ENCODE measurements around the gene HCAR1.
A peak's percentile ranks its signal among the peaks of the same experiment; 100 is the strongest.

HCAR1 gene

GRCh38 chr12:122747224-122748135, 16.8 kb upstream of the HCAR1 start:
- Histone ChIP-seq H3K4me1 (ENCODE audit: control insufficient read depth in 2 of 2, insufficient read depth in 1 of 2, low read depth in 1 of 2, low read length in 2 of 2) (peaks cover 0 to 3% of the 10 kb centered on the region in 2 donors), H4K91ac (ENCODE audit: low read depth, low read length, poor library complexity) (no peak overlapping the region), H3K4me2 (ENCODE audit: insufficient read depth, low read length, poor library complexity, severe bottlenecking) (no peak overlapping the region), H2AFZ (ENCODE audit: low read length) (no peak overlapping the region), H2AK5ac (ENCODE audit: low read depth, low read length) (no peak overlapping the region), H3K4me3 (ENCODE audit: low read length in 2 of 2) (no peak overlapping the region), H3K9me3 (replicated peaks in 1 of 2; ENCODE audit: control insufficient read depth in 2 of 2, insufficient read depth in 1 of 2, low read depth in 1 of 2, low read length in 2 of 2) (no peaks in the 10 kb centered on the region), H3K27ac (replicated peaks; ENCODE audit: low read length) (no peak overlapping the region), H2BK120ac (ENCODE audit: low read depth, low read length) (no peak overlapping the region), H4K8ac (ENCODE audit: low read depth, low read length) (no peak overlapping the region), H3K14ac (ENCODE audit: low read length) (no peak overlapping the region), H3K23ac (ENCODE audit: low read depth, low read length, poor library complexity) (no peak overlapping the region), H2BK15ac (ENCODE audit: low read length) (no peak overlapping the region), H3K79me1 (ENCODE audit: low read depth, low read length) (no peaks in the 10 kb centered on the region), H3K27me3 (ENCODE audit: control insufficient read depth in 3 of 3, insufficient read depth in 3 of 3, low read depth in 1 of 3, low read length in 3 of 3) (no peaks in the 10 kb centered on the region), H2BK5ac (ENCODE audit: low read length) (no peak overlapping the region), H3K36me3 (replicated peaks in 1 of 2; ENCODE audit: control insufficient read depth in 2 of 2, insufficient read depth in 2 of 2, low read length in 2 of 2) (no peaks in the 10 kb centered on the region), H2BK12ac (ENCODE audit: low read length) (no peak overlapping the region), H3K18ac (ENCODE audit: low read length) (no peak overlapping the region), H3K9ac (ENCODE audit: low read depth, low read length, poor library complexity) (no peak overlapping the region), H3K4ac (ENCODE audit: low read length) (no peak overlapping the region)
- 100% methylated on average over 2 of the region's 9 CpGs; no CpG with 5 or more reads in 1 of the 2 donors for WGBS, 2 donors (ENCODE audit: extremely low coverage in 2 of 2, insufficient read length in 2 of 2, insufficient replicate concordance in 1 of 2)
- no peak for DNase-seq (ENCODE audit: low spot score)

- no peaks in the 10 kb centered on the region for H3K79me1 ChIP-seq (ENCODE audit: low read depth, low read length)
- no peak overlapping the region for H3K23ac ChIP-seq (ENCODE audit: low read depth, low read length, poor library complexity)
- no peak overlapping the region for H3K27ac ChIP-seq (replicated peaks; ENCODE audit: low read length)
- no peak overlapping the region for H3K4me3 ChIP-seq (ENCODE audit: low read length in 2 of 2)
- WGBS, 2 donors (ENCODE audit: extremely low coverage in 2 of 2, insufficient read length in 2 of 2, insufficient replicate concordance in 1 of 2): no CpG with 5 or more reads among the region's 7 CpGs
- no peak overlapping the region for H3K4me2 ChIP-seq (ENCODE audit: insufficient read depth, low read length, poor library complexity, severe bottlenecking)
- no peak overlapping the region for H3K4ac ChIP-seq (ENCODE audit: low read length)
- DNase-seq (ENCODE audit: low spot score): no peak
- H3K9me3 ChIP-seq (replicated peaks in 1 of 2; ENCODE audit: control insufficient read depth in 2 of 2, insufficient read depth in 1 of 2, low read depth in 1 of 2, low read length in 2 of 2): no peaks in the 10 kb centered on the region
- no peak overlapping the region for H2BK15ac ChIP-seq (ENCODE audit: low read length)
- no peak overlapping the region for H2AFZ ChIP-seq (ENCODE audit: low read length)
- no peak overlapping the region for H3K18ac ChIP-seq (ENCODE audit: low read length)
- no peak overlapping the region for H4K91ac ChIP-seq (ENCODE audit: low read depth, low read length, poor library complexity)
- no peak overlapping the region for H2BK12ac ChIP-seq (ENCODE audit: low read length)
- H3K4me1 ChIP-seq (ENCODE audit: control insufficient read depth in 2 of 2, insufficient read depth in 1 of 2, low read depth in 1 of 2, low read length in 2 of 2): no peaks in the 10 kb centered on the region
- H3K14ac ChIP-seq (ENCODE audit: low read length): no peak overlapping the region
- H3K36me3 ChIP-seq (replicated peaks in 1 of 2; ENCODE audit: control insufficient read depth in 2 of 2, insufficient read depth in 2 of 2, low read length in 2 of 2): no peaks in the 10 kb centered on the region
- no peak overlapping the region for H2BK5ac ChIP-seq (ENCODE audit: low read length)
- H2BK120ac ChIP-seq (ENCODE audit: low read depth, low read length): no peak overlapping the region
- H3K27me3 ChIP-seq (ENCODE audit: control insufficient read depth in 3 of 3, insufficient read depth in 3 of 3, low read depth in 1 of 3, low read length in 3 of 3): no peaks in the 10 kb centered on the region
- no peak overlapping the region for H2AK5ac ChIP-seq (ENCODE audit: low read depth, low read length)
- H4K8ac ChIP-seq (ENCODE audit: low read depth, low read length): no peak overlapping the region
- no peak overlapping the region for H3K9ac ChIP-seq (ENCODE audit: low read depth, low read length, poor library complexity)
Observed at GRCh38 chr12:122743895-122744525, 13.4 kb upstream of the HCAR1 start.

- WGBS, 2 donors (ENCODE audit: extremely low coverage in 2 of 2, insufficient read length in 2 of 2, insufficient replicate concordance in 1 of 2): no CpG with 5 or more reads among the region's 7 CpGs
- H2BK12ac ChIP-seq (ENCODE audit: low read length): no peak overlapping the region
- H2BK5ac ChIP-seq (ENCODE audit: low read length): no peak overlapping the region
- no peak overlapping the region for H3K4ac ChIP-seq (ENCODE audit: low read length)
- no peak overlapping the region for H3K4me2 ChIP-seq (ENCODE audit: insufficient read depth, low read length, poor library complexity, severe bottlenecking)
- no peak overlapping the region for H2AK5ac ChIP-seq (ENCODE audit: low read depth, low read length)
- no peak overlapping the region for H3K9ac ChIP-seq (ENCODE audit: low read depth, low read length, poor library complexity)
- H2AFZ ChIP-seq (ENCODE audit: low read length): peak overlapping the region; percentile 64
- H2BK15ac ChIP-seq (ENCODE audit: low read length): no peak overlapping the region
- H3K23ac ChIP-seq (ENCODE audit: low read depth, low read length, poor library complexity): no peak overlapping the region
- no peak overlapping the region for H3K27ac ChIP-seq (replicated peaks; ENCODE audit: low read length)
- no peak overlapping the region for H2BK120ac ChIP-seq (ENCODE audit: low read depth, low read length)
- H4K91ac ChIP-seq (ENCODE audit: low read depth, low read length, poor library complexity): no peak overlapping the region
- no peaks in the 10 kb centered on the region for H3K79me1 ChIP-seq (ENCODE audit: low read depth, low read length)
- no peaks in the 10 kb centered on the region for H3K4me1 ChIP-seq (ENCODE audit: control insufficient read depth in 2 of 2, insufficient read depth in 1 of 2, low read depth in 1 of 2, low read length in 2 of 2)
- no peak for DNase-seq (ENCODE audit: low spot score)
- no peak overlapping the region for H4K8ac ChIP-seq (ENCODE audit: low read depth, low read length)
- H3K36me3 ChIP-seq (replicated peaks in 1 of 2; ENCODE audit: control insufficient read depth in 2 of 2, insufficient read depth in 2 of 2, low read length in 2 of 2): no peaks in the 10 kb centered on the region
- H3K14ac ChIP-seq (ENCODE audit: low read length): no peak overlapping the region
- no peak overlapping the region for H3K18ac ChIP-seq (ENCODE audit: low read length)
- no peak overlapping the region for H3K4me3 ChIP-seq (ENCODE audit: low read length in 2 of 2)
- H3K9me3 ChIP-seq (replicated peaks in 1 of 2; ENCODE audit: control insufficient read depth in 2 of 2, insufficient read depth in 1 of 2, low read depth in 1 of 2, low read length in 2 of 2): no peaks in the 10 kb centered on the region
- H3K27me3 ChIP-seq (ENCODE audit: control insufficient read depth in 3 of 3, insufficient read depth in 3 of 3, low read depth in 1 of 3, low read length in 3 of 3): no peaks in the 10 kb centered on the region
Observed at GRCh38 chr12:122740351-122740750, 9.7 kb upstream of the HCAR1 start.

GRCh38 chr12:122738571-122738970, 7.9 kb upstream of the HCAR1 start:
- no peak overlapping the region for H4K91ac ChIP-seq (ENCODE audit: low read depth, low read length, poor library complexity)
- H2BK120ac ChIP-seq (ENCODE audit: low read depth, low read length): no peak overlapping the region

More at GRCh38 chr12:122738571-122738970, 7.9 kb upstream of the HCAR1 start:
- Histone ChIP-seq H3K14ac (ENCODE audit: low read length) (no peak overlapping the region), H3K9ac (ENCODE audit: low read depth, low read length, poor library complexity) (no peak overlapping the region), H3K79me1 (ENCODE audit: low read depth, low read length) (no peaks in the 10 kb centered on the region), H3K18ac (ENCODE audit: low read length) (no peak overlapping the region), H2AFZ (ENCODE audit: low read length) (no peak overlapping the region), H4K8ac (ENCODE audit: low read depth, low read length) (no peak overlapping the region), H3K4me2 (ENCODE audit: insufficient read depth, low read length, poor library complexity, severe bottlenecking) (no peak overlapping the region), H3K9me3 (replicated peaks in 1 of 2; ENCODE audit: control insufficient read depth in 2 of 2, insufficient read depth in 1 of 2, low read depth in 1 of 2, low read length in 2 of 2) (no peaks in the 10 kb centered on the region), H3K23ac (ENCODE audit: low read depth, low read length, poor library complexity) (no peak overlapping the region), H3K4me1 (ENCODE audit: control insufficient read depth in 2 of 2, insufficient read depth in 1 of 2, low read depth in 1 of 2, low read length in 2 of 2) (peaks cover 0 to 2% of the 10 kb centered on the region in 2 donors), H3K36me3 (replicated peaks in 1 of 2; ENCODE audit: control insufficient read depth in 2 of 2, insufficient read depth in 2 of 2, low read length in 2 of 2) (no peaks in the 10 kb centered on the region), H2BK15ac (ENCODE audit: low read length) (no peak overlapping the region), H3K27me3 (ENCODE audit: control insufficient read depth in 3 of 3, insufficient read depth in 3 of 3, low read depth in 1 of 3, low read length in 3 of 3) (no peaks in the 10 kb centered on the region), H3K27ac (replicated peaks; ENCODE audit: low read length) (no peak overlapping the region), H2BK12ac (ENCODE audit: low read length) (no peak overlapping the region), H3K4me3 (ENCODE audit: low read length in 2 of 2) (no peak overlapping the region), H3K4ac (ENCODE audit: low read length) (no peak overlapping the region), H2BK5ac (ENCODE audit: low read length) (no peak overlapping the region), H2AK5ac (ENCODE audit: low read depth, low read length) (no peak overlapping the region)
- no peak for DNase-seq (ENCODE audit: low spot score)
- no CpG with 5 or more reads among the region's 7 CpGs for WGBS, 2 donors (ENCODE audit: extremely low coverage in 2 of 2, insufficient read length in 2 of 2, insufficient replicate concordance in 1 of 2)
